H1 (cell line): ENCODE data around the gene MACF1. TPM values are rescaled to one million over a fixed set of nuclear protein-coding genes. Genes with fewer than 3 reads are reported as not detected.

Experiments
- BACH1 ChIP-seq: IDR thresholded peaks from 2 replicates; pipeline ENCODE4 v1.6.1; 2012; ENCODE audit warnings: low read length, improper control_type of control experiment
- BRCA1 ChIP-seq: IDR thresholded peaks from 2 replicates; pipeline ENCODE4 v1.6.1; 2012; ENCODE audit warnings: low read depth, low read length, improper control_type of control experiment
- CHD7 ChIP-seq: fragments of 300-600 bp; sonication (generic); IDR thresholded peaks from 2 replicates; pipeline ENCODE4 v1.7.1; 2012; ENCODE audit warnings: low read length, moderate library complexity, mild to moderate bottlenecking, inconsistent platforms; ENCODE audit not compliant: insufficient replicate concordance
- EZH2 ChIP-seq: fragments of 200-600 bp; sonication (generic); IDR thresholded peaks from 2 replicates; pipeline ENCODE4 v1.7.1; 2012; ENCODE audit warnings: low read depth, mild to moderate bottlenecking, moderate library complexity, low read length, inconsistent platforms; ENCODE audit not compliant: severe bottlenecking
- JUN ChIP-seq: IDR thresholded peaks from 2 replicates; pipeline ENCODE4 v1.6.1; 2011; ENCODE audit warnings: low read depth, mild to moderate bottlenecking, improper control_type of control experiment, low read length
- polyA plus RNA-seq, 7 experiments: library from polyadenylated mRNA; depleted of rRNA in 3 of 7; stranded (reverse) in 5 of 7; unstranded in 2 of 7; fragments of >200 nt in 5 of 7; fragments of 200-250 nt in 2 of 7; gene quantifications; 1 replicate in 5 of 7; 2 replicates in 1 of 7; 4 replicates in 1 of 7; pipeline versions ENCODE4 v1.2.1 to v1.2.3, GENCODE V29; 2011 to 2013; ENCODE audit warnings: missing spikeins in 2 of 7, mixed read lengths in 2 of 7
- total RNA-seq: library from RNA; stranded (reverse); fragmentation: NEBNext Ultra II Directional; extraction: Animal tissue kit (Norgen Biotek cat#: 25700); gene quantifications from 2 replicates; pipeline ENCODE4 v1.2.1, GENCODE V29; 2021

Gene MACF1
- total and polyA plus RNA-seq, 2 of the 8 experiments (the other 6 are each of a cell fraction or from before 2014, with no cell fraction given), result 59.8 to 285 TPM

- TF ChIP-seq CHD7, result no peak
- TF ChIP-seq BRCA1, result no peak
- TF ChIP-seq EZH2, result no peak
- TF ChIP-seq JUN, result no peak
- TF ChIP-seq BACH1, result no peak
These were observed 232.3 kb downstream of the MACF1 start (continued) for GRCh38 chr1:39436842-39437241.
